ENCODE results near the gene FASN.

GRCh38 chr17:82112181-82112913 is 14.3 kb upstream of the FASN start:
- TF ChIP-seq EZH2 (IDR thresholded peaks at IDR 0.05; ENCODE audit: insufficient read depth, poor library complexity, severe bottlenecking) (no peak), EZH2phosphoT487 (IDR thresholded peaks at IDR 0.05; ENCODE audit: insufficient read depth, low read depth) (no peak)

All from GM23248 (cell line).